GM12878 (cell line): Measurements from ENCODE around the gene ODR4.

Experiments
- E2F8 ChIP-seq: fragments of 450-650 bp; IDR thresholded peaks from 2 replicates; pipeline ENCODE4 v1.6.1; 2018; ENCODE audit warnings: mild to moderate bottlenecking, low read depth, moderate library complexity; ENCODE audit not compliant: partially characterized antibody
- FOXM1 ChIP-seq: IDR thresholded peaks from 2 replicates; pipeline ENCODE4 v1.6.1; 2012; ENCODE audit warnings: low read depth, mild to moderate bottlenecking, inconsistent platforms, low read length, moderate library complexity
- PRDM15 ChIP-seq: fragments of 450-650 bp; formaldehyde crosslinking; IDR thresholded peaks from 2 replicates; pipeline ENCODE4 v1.4.0; 2020; ENCODE audit warnings: mild to moderate bottlenecking, moderate library complexity
- REST ChIP-seq: IDR thresholded peaks from 2 replicates; pipeline ENCODE4 v1.6.1; 2012; ENCODE audit warnings: mild to moderate bottlenecking, low read depth, low read length
- SREBF2 ChIP-seq: IDR thresholded peaks from 2 replicates; pipeline ENCODE4 v1.6.1; 2012; ENCODE audit warnings: mild to moderate bottlenecking, low read length

- TF ChIP-seq REST (no peak), SREBF2 (no peak), FOXM1 (no peak), PRDM15 (CRISPR knock-in tag) (no peak), E2F8 (no peak)
Observed at GRCh38 chr1:186465946-186466345, 90.3 kb downstream of the ODR4 start.
